Chondrocyte (in vitro differentiated cells): Measurements from ENCODE around the gene HDAC9. TPM values are rescaled to one million over a fixed set of nuclear protein-coding genes. Genes with fewer than 3 reads are reported as not detected.

Source experiments
- DNase-seq: peaks from one replicate; pipeline ENCODE4 v3.0.0; 2021; ENCODE audit warnings: mixed read lengths, low spot score
- H3K27ac Mint-ChIP-seq: one replicate; pipeline ENCODE4 v1.8.0; 2021; ENCODE audit warnings: mild to moderate bottlenecking, moderate library complexity, mixed read lengths; ENCODE audit not compliant: unreplicated experiment
- H3K27me3 Mint-ChIP-seq: 2 replicates; pipeline ENCODE4 v1.8.0; 2021; ENCODE audit warnings: low read depth, mixed read lengths
- H3K36me3 Mint-ChIP-seq: 2 replicates; pipeline ENCODE4 v1.8.0; 2021; ENCODE audit warnings: low read depth, mixed read lengths
- H3K4me1 Mint-ChIP-seq: 2 replicates; pipeline ENCODE4 v1.8.0; 2021; ENCODE audit warnings: low read depth, mild to moderate bottlenecking, mixed read lengths
- H3K4me3 Mint-ChIP-seq: one replicate; pipeline ENCODE4 v1.8.0; 2021; ENCODE audit warnings: mild to moderate bottlenecking, moderate library complexity, mixed read lengths; ENCODE audit not compliant: unreplicated experiment
- H3K9me3 Mint-ChIP-seq: 2 replicates; pipeline ENCODE4 v1.8.0; 2021; ENCODE audit warnings: low read depth, mixed read lengths
- CTCF ChIP-seq: fragments of 200-600 bp; sonication (generic); IDR thresholded peaks from 2 replicates; pipeline ENCODE4 v1.5.0; 2021; ENCODE audit warnings: antibody characterized with exemption, mild to moderate bottlenecking, moderate library complexity
- total RNA-seq: library from RNA; stranded (reverse); gene quantifications from 3 replicates; pipeline ENCODE4 v1.2.1, GENCODE V29; 2021

Gene HDAC9
- total RNA-seq, 1 donor from 2014 or later = 5.9 TPM

GRCh38 chr7:18864967-18865366 is 369.4 kb downstream of the HDAC9 start:
- Mint-ChIP-seq H3K9me3 (peaks cover 5% of the 10 kb centered on the region), H3K4me3 (no peak overlapping the region), H3K27ac (no peak overlapping the region), H3K36me3 (no peaks in the 10 kb centered on the region), H3K27me3 (no peaks in the 10 kb centered on the region), H3K4me1 (peaks cover 9% of the 10 kb centered on the region)
- no peak for DNase-seq
- no peak for TF ChIP-seq CTCF

GRCh38 chr7:18866359-18867036 is 370.9 kb downstream of the HDAC9 start:
- no peak for DNase-seq
- Mint-ChIP-seq H3K27me3 (no peaks in the 10 kb centered on the region), H3K4me3 (peak overlapping the region; percentile 28), H3K27ac (peak overlapping the region; percentile 86), H3K4me1 (peaks cover 9% of the 10 kb centered on the region), H3K9me3 (peaks cover 5% of the 10 kb centered on the region), H3K36me3 (no peaks in the 10 kb centered on the region)
- TF ChIP-seq CTCF = no peak

- no peak for DNase-seq
- no peaks in the 10 kb centered on the region for H3K36me3 Mint-ChIP-seq
- no peaks in the 10 kb centered on the region for H3K27me3 Mint-ChIP-seq
- no peak overlapping the region for H3K4me3 Mint-ChIP-seq
- peaks cover 2% of the 10 kb centered on the region for H3K9me3 Mint-ChIP-seq
- no peak overlapping the region for H3K27ac Mint-ChIP-seq
- H3K4me1 Mint-ChIP-seq = no peaks in the 10 kb centered on the region
- TF ChIP-seq CTCF = no peak
These were observed 376.8 kb downstream of the HDAC9 start for GRCh38 chr7:18872344-18872743.

- H3K9me3 Mint-ChIP-seq = peaks cover 6% of the 10 kb centered on the region
- H3K27me3 Mint-ChIP-seq = no peaks in the 10 kb centered on the region
- no peak overlapping the region for H3K27ac Mint-ChIP-seq
- peak; percentile 75 for TF ChIP-seq CTCF
- no peak for DNase-seq
- H3K36me3 Mint-ChIP-seq = no peaks in the 10 kb centered on the region
- H3K4me3 Mint-ChIP-seq = no peak overlapping the region
- H3K4me1 Mint-ChIP-seq = no peaks in the 10 kb centered on the region
These were observed 378.3 kb downstream of the HDAC9 start for GRCh38 chr7:18873734-18874336.

GRCh38 chr7:18874880-18875279 is 379.3 kb downstream of the HDAC9 start:
- no peak for TF ChIP-seq CTCF
- no peaks in the 10 kb centered on the region for H3K36me3 Mint-ChIP-seq
- no peak overlapping the region for H3K4me3 Mint-ChIP-seq
- no peaks in the 10 kb centered on the region for H3K27me3 Mint-ChIP-seq
- H3K9me3 Mint-ChIP-seq = peaks cover 12% of the 10 kb centered on the region
- no peak overlapping the region for H3K27ac Mint-ChIP-seq
- H3K4me1 Mint-ChIP-seq = no peaks in the 10 kb centered on the region
- DNase-seq = no peak
